ENCODE measurements around the gene PLAAT1. TPM values are rescaled to one million over a fixed set of nuclear protein-coding genes. Genes with fewer than 3 reads are reported as not detected.

Gene PLAAT1
- total RNA-seq: not detected in 2 replicates

GRCh38 chr3:193240850-193241706 is at the start of gene PLAAT1:
Gene PLAAT1 (plus strand): TSS chr3:193241222. CDS start chr3:193255651, 14,429 bp downstream.

Other genes starting within 250 kb of the PLAAT1 start
- gene ATP13A5, start 137.5 kb downstream of the PLAAT1 start, total RNA-seq: not detected in 2 replicates

Data from smooth muscle cell of the pulmonary artery (primary cell).